GM18907 (cell line): ENCODE data around the gene MBNL3.

Experiments
- ATAC-seq: cut with Tn5 transposase; IDR thresholded peaks from one replicate; pipeline ENCODE4 v1.9.1; 2021; ENCODE audit warnings: mild to moderate bottlenecking, moderate library complexity; ENCODE audit not compliant: unreplicated experiment

Gene MBNL3, protein sequence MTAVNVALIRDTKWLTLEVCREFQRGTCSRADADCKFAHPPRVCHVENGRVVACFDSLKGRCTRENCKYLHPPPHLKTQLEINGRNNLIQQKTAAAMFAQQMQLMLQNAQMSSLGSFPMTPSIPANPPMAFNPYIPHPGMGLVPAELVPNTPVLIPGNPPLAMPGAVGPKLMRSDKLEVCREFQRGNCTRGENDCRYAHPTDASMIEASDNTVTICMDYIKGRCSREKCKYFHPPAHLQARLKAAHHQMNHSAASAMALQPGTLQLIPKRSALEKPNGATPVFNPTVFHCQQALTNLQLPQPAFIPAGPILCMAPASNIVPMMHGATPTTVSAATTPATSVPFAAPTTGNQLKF

DNA sequence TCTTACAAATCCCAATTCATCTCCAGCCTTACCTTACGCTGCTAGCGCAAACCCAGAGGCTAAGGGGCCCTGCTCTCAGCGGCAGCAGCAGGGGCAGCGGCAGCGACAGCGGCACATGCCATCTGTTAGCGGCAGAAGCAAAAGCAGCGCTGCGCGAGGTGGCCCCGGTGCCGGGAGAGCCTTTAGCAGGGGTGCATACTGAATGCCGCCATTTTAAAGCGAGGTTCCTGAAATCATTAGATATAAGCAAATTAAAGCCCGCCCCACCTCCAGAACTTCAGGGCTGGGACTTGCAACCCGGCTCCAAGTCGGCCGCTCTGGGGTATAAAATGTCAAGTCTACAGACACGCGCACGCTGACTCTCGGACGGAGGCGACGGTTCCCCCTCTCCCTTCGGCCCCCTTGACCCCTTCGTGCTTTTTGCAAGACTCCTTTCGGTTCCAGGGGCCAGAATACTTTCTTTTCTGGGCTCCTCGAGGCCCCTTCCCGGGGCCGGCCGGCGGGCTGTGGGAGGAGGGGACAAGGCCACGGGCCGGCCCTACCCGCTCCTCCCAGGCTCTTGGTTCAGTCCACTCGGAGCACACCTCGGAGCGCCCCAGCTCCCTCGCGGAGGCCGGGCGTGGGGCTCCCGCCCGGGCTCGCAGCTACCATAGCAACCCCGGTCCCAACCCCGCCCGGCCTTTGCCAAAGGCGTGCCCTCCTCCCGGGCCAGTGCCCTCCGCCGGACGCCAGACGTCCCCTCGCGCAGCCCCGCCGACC is at the start of gene MBNL3:
TSS of gene MBNL3 (minus strand) at position 220 of the 759 bp plus-strand sequence. CDS start 49,427 bp downstream, outside the sequence.
- peak; percentile 59 for ATAC-seq

- ATAC-seq, result no peak
Measured at GRCh38 chrX:132533409-132533808, 44.6 kb upstream of the MBNL3 start.

DNA sequence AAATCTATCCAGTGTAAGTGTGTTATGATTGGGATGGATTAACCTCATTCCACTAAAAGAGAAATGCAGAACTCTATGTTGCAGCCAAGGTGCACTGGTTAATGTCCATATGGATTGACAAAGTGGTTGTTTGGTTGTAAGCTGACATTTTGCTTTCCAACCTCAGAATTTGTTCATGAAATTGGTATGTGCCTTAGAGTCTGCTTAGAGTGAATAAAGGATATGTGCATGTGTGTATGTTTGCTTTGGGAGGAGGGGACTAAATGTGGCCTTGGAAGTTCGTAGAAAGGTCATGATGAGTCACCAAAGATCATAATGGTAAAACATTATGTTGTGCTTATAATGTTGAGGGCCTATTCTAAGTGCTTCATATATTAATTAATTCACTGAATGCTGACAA is 44.1 kb upstream of the MBNL3 start:
- no peak for ATAC-seq

DNA sequence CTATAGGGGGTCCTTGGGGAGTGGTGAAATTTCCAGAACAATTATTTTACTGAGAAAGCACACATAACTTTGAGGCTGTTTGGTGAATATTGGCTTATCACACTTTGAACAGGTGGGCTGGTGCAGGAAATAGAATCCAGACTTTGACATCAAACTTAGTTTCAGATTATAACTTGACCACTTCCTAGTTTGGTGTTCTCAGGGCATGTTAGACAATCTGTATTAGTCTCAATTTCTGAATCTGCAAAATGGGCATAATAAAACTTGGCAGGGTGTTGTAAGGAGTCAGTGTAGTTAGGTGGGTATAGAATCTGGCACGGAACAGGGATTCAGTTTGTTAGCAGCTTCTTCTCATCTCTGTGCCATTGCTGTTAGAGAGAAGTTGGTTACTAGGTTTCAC is 43.3 kb upstream of the MBNL3 start:
- no peak for ATAC-seq

- no peak for ATAC-seq
Measured at GRCh38 chrX:132520792-132521191, 32.0 kb upstream of the MBNL3 start.

- no peak for ATAC-seq
Measured at GRCh38 chrX:132520213-132520612, 31.4 kb upstream of the MBNL3 start.

DNA sequence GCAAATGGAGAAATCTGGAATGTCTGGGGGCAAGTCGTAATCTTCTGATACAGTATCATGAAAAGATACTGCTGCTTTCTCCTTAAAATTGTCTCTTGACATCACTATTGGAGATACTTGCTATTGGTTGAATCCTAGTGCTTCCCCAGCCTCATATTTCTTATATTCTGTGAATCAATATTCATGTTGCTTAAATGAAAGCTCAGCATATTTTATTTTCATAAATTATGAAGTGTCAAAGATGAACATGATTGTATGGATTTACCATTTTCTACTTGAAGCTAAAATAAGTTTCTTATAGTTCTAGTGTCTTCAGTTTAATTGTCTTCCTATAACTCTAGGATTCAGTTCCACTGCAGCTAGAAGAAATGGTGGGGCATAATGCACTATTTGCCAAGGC is 29.6 kb upstream of the MBNL3 start:
- no peak for ATAC-seq

DNA sequence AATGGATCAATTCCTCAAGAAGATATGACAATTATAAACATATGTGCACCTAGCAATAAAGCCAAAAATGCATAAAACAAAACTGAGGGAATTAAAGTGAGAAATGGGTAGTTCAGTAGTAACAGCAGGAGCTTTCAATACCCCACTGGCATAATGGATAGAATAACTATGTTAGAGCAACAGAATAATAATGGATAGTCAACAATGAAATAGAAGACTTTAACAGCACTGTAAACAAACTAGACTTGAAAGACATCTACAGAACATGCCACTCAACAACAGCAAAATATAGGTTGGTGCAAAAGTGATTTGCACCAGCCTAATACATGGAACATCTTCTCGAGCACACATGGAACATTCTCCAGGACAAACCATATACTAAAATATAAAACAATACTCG is 20.0 kb upstream of the MBNL3 start:
- ATAC-seq, result no peak

GRCh38 chrX:132505116-132505515 is 16.3 kb upstream of the MBNL3 start:
- no peak for ATAC-seq

- ATAC-seq, result no peak
Measured at GRCh38 chrX:132504417-132504816, 15.6 kb upstream of the MBNL3 start.

GRCh38 chrX:132501606-132502005 is 12.8 kb upstream of the MBNL3 start:
- ATAC-seq, result no peak

GRCh38 chrX:132497432-132497831 is 8.6 kb upstream of the MBNL3 start:
- no peak for ATAC-seq

GRCh38 chrX:132493095-132493494 is 4.3 kb upstream of the MBNL3 start:
- no peak for ATAC-seq

DNA sequence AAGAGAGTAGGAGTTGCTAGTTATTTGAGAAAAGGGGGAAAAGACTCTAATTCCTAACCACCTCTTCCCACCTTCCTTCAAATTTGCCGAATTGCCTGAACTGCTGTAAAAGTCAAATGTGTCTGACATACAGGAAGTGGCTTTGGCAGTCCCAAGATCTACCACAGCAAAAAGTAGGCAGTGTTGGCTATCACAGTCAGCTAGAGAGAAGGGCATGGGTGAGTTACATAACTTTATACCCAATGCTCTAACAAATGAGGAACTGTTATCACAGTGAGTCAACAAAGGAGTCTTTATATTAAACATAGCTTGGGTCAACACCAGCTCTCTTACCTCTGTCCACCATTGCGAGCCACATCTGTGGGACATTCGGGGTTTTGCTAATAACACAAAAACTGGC is 2.4 kb upstream of the MBNL3 start:
- ATAC-seq, result peak; percentile 51

GRCh38 chrX:132489578-132490419 is 961 bp upstream of the MBNL3 start:
- ATAC-seq, result peak; percentile 35

DNA sequence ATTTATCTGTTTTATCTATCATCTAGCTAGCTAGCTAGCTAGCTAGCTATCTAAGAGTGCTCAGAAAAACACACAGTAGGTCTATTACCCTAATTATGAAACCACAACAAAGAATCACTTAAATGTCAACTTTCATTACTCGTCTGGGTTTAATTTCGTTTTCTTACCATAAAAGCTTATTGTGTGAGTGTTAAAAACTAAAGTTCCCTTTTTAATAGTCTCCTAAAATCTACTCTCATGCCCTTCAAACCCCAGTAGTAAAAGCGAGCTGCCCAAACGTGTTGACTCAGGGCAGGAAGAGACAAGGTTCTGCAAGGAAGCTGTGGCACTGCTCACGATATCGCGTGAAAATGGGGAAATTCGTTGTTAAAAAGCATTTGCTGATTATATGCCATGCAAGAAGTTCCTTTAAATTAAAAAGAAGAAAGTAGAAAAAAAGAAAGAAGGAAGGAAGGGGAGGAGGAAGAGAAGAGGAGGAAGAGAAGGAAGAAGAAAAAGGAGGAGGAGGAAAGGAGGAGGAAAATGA is 595 bp downstream of the MBNL3 start:
- no peak for ATAC-seq

DNA sequence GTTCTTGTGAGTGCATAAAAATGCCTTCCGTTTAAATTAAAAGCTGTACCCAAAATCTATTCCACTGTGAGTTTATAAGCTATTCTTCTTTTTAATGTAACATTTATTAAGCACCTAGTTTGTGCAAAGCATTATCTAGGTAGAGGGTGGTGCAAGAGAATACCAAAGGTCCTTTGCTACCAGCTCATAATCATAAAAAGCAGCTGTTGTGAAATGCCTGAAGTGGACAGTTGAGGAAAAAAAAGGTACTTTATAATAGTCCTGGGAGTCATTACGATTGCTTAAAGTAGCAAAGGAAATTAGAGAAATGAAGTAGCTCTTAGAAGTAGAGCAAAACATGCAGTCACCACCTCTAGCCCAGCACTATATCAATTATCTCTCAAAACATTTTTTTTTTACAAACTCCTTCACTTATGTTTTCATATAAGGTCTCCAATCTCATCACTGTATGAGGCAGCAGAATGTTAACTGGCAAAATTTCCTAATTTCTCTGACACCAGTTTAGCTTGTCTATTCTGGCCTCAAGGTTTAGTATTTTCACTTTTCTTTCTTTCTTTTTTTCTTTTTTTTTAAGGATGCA is 2.1 kb downstream of the MBNL3 start:
- ATAC-seq, result no peak

- ATAC-seq, result no peak
Measured at GRCh38 chrX:132483951-132484350, 4.9 kb downstream of the MBNL3 start.

DNA sequence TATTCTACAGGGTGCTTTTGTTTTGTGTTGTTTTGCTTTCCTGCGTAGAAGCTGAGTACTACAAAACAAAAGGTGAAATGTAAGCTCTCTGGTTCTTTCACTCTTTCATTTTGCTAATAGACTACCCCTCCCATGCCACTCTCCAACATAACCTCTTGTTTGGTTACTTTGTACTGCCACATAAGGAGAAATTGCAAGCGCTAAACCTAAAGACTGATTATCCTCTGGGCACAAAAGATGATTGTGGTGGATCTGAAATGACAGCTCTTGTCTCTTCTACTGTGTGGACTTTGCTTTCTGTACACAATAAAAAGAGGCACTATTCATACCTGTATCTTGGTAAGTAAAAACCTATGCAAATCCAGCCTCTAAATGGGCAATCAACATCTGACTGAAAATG is 5.3 kb downstream of the MBNL3 start:
- ATAC-seq, result no peak

DNA sequence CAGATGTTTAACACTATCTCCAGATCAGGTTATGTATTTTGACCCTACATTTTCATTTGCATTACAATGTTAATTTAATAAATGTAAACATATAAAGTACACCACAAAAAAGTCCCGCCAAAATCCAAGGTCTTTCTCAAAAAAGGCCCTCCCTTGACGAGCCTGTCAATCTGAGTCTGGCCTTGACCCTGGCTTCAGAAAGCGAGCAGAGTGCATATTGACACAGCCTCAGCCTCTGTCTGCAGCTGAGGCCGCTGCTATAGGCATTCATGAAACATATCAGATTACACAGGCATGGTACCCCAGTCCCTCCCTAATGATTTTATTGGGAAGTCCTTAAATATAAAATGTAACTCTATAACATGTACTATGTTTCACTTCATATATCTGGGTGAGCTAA is 6.2 kb downstream of the MBNL3 start:
- ATAC-seq, result no peak

- ATAC-seq, result no peak
Measured at GRCh38 chrX:132481449-132481848, 7.4 kb downstream of the MBNL3 start.
